ENCODE results near the gene ARHGEF1.
"Not testable (repeated sequence)": the region's sequence is repeated elsewhere in the genome, so short reads cannot be mapped to it uniquely, and the experiment has no call there.

The ARHGEF1 gene

DNA sequence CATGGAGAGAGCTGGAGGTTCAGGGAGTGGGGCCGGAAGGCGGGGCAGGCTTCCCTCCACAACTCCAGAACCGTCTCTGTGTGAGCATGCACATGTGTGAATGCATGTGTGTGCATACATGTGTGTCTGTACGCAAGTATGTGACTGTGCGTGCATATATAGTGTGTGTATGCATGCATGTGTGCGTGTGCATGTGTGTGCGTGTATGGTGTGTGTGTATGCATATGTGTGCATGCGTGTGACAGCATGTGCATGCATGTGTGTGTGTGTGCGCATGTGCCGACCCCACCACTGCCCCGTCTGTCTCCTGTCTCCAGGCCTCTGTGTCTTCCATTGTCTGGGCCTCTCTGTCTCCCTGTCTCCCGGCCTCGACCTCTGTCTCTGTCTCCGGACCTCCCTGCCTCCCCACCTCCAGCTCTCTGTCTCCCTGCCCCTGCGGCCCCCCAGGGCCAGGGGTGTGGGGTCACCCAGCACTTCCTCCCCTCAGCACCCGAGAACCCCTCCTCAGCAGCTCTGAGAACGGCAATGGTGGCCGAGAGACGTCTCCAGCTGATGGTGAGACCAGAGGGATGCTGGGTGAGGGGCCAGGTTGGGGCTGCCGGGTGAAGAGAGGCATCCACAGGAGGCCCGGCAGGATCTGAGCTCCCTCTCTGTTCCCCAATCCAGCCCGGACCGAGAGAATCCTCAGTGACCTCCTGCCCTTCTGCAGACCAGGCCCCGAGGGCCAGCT lies 22.5 kb downstream of the ARHGEF1 start:
- no peak for DNase-seq (ENCODE audit: low read depth)

DNA sequence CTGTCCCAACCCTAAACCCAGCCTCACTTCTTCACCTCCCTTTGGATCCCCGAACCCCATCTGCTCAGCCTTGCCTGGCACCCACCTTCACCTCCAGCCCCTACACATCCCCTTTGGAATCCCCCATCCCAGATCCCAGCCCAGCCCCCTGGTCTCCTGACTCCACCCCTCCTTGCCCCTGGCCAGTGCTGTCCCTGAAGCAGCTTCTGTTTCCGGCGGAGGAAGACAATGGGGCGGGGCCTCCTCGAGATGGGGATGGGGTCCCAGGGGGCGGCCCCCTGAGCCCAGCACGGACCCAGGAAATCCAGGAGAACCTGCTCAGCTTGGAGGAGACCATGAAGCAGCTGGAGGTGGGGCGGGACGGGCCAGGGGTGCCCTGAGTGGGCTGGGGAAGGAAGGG lies 23.3 kb downstream of the ARHGEF1 start:
- no peak for DNase-seq (ENCODE audit: low read depth)

DNA sequence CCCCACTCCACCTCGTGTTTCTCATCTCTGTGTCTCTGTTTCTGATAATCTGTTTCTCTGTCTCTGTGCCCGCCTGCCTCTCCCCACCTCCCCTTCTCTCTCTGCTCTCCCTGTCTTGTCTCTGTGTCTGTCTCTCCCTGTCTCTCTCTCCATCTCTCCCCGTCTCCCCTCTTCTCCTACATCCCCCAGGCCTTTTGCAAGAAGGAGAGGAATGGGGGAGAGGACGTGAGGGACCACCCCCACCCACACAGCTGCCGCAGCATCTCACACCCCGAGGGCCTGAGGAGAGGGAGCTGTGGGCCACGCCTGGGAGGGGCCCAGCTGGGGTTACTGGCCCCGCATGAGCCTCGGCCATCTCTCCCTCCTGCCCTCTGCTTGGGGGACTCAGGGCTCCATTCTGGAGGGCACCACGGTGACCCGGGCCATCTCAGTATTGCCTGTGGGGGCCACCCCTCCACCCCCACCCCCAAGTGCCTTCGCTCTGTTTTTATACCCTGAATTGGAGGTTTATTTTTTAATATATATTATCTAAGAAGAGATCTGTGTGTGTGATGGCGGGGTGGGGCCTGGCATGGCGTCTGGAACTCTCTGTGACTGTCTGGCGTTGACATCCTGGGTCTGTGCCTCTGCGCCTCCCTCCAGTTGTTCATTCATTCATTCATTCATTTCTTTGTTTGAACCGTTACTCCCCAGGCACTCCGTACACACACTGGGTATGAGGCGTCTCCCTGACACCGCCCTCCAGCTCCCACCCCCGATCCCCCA lies 24.1 kb downstream of the ARHGEF1 start:
- DNase-seq (ENCODE audit: low read depth) = no peak

DNA sequence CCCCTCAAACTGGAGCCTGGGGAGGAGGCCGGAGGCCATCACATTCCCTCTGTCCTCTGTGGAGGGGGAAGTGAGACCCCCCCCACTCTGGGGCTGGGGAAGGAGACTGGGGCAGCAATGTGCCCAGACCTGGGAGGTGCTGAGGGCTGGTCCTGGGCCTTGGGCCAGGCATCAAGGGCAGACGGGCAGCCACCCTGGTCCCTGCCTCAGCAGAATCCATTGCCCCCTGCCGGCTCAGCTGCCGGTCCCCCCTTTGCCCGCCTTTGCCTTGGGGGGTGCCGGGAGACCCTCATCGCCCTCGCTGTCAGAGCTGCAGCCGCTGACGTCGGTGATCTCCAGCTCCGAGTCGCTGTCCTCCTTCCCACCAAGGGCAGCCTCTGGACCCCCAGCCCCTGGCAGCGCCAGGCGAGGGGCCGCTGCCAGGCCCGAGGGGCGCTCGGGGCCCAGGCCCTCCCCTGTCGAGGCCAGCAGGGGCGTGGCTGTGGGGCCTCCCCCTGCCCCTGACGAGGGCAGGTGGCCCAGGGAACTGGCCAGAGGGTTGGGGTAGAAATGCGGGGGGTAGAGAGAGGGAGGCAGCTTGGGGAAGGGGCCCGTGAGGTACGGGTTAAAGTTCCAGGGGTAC lies 25.1 kb downstream of the ARHGEF1 start:
- no peak for DNase-seq (ENCODE audit: low read depth)

DNA sequence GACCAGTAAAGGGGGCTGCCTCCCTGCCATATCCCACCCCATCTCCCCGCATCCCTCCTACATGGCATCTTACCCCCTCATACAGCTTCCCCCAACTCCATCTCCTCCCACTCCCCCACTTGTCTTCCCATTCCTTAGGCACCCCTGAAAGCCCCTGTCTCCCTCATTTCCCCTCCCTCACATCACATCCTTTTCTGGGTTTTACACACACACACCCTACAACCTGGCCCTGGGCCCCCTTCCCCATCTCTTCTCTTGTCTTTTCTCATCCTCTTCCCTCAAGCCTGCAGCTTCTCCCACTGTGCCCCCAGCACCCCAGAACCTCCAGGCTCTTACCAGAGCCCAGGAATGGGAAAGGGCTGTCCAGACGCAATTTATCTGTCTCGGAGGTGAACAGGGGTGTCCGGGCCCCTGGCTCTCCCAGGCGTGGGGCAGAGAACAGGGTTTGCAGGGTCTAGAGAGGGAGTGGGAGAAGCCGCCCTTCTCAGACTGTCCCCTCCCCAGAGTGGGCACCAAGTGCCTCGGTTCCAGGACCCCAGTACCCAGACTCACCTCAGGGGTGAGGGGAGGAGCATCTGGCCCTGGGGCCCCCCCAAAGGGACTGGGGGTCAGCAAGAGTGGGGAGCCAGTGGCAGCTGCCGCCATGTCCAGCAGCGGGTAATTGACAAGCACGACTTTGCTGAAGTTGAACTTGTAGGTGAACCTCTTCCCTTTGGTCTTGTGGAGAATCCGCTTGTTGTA lies 25.9 kb downstream of the ARHGEF1 start:
- no peak for DNase-seq (ENCODE audit: low read depth)

DNA sequence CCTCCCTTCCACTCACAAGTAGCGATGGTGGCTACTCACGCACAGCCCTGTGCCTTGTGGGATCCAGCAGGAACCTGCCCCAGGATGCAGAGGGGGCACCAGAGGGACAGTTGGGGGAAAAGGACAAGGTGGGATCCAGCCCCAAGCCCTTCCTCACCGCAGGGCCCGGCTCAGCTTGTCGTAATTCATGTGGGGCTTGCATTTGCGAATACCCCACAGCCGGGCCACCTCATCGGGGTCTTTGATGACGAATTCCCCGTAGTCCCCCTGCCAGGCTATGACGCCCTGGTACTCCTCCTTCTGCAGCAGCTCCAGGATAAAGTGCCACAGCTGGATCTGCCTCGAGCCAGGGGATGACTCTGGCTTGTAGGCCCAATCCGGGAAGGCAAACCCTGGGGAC lies 26.7 kb downstream of the ARHGEF1 start:
- DNase-seq (ENCODE audit: low read depth) = no peak

DNA sequence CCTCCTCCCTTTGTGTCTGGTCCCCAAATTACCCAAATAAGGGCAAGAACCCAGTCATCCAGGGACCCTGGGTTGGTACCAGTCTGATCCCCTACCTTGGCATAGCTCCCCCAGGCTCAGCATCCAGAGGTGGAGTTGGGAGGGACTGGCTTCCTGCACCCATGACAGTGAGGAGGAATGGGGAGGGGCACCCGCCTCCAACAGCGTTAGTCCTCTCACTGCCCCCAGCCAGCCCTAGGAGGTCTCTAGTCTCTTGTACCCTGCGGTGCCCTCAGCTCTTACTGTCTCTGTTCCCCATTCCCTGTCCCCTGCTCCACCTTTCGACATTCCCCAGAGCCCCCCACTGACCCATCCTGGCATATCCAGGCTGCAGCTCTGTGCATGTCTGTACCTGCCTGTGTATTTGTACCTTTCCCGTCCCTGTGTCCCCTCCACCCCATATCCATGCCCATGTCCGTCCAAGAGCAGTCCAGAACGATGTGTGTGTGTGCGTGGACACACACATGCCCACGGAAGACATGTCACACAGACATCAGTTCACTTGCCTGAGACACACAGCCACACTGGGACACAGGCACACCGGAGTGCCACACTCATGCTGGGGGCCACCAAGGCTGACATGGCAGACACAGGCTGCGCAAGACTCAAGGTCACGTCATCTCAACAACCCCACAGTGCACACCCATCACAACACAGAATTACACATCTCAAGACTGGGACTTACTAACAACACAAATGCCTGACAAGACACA lies 27.4 kb downstream of the ARHGEF1 start:
- no peak for DNase-seq (ENCODE audit: low read depth)

DNA sequence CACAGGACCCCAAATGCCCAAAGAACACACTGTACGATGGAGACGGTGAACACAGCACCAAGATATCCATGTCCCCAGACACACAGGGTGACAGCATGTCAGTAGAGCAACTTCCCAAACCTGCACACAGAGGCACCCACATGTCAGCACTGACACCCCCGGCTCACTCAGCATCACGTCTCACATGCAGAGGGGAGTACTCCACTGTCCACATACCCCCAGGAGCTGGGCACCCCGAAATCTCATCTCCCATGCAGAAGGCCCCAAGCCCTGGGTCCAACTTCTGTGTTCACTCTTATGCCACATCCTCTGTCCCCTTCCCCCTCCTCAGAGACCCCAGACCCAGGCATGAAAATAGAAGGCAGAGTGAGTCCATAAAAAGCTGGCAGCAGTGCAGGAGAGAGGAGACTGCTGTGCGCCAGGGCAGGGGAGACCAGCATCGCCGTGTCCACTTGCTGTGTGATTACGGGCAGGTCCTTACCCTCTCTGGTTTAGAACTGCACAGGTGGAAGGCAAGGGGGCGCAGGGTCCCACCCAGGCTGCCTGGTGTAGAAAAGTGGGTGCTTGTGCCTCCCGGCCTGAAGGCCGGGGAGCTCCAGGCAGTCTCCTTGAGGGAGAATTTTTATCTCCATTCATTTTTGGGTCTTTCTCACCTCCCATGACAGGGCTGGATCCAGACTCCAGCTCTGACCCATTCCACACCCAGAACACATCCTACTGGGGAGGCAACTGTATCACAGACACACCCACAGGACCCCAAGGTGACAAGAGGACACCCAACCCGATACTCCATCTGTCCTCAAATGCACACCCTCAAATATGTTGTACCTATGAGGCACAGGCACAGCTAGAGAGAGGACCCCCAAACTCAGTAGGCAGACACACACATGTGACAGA lies 28.3 kb downstream of the ARHGEF1 start:
- no peak for DNase-seq (ENCODE audit: low read depth)

DNA sequence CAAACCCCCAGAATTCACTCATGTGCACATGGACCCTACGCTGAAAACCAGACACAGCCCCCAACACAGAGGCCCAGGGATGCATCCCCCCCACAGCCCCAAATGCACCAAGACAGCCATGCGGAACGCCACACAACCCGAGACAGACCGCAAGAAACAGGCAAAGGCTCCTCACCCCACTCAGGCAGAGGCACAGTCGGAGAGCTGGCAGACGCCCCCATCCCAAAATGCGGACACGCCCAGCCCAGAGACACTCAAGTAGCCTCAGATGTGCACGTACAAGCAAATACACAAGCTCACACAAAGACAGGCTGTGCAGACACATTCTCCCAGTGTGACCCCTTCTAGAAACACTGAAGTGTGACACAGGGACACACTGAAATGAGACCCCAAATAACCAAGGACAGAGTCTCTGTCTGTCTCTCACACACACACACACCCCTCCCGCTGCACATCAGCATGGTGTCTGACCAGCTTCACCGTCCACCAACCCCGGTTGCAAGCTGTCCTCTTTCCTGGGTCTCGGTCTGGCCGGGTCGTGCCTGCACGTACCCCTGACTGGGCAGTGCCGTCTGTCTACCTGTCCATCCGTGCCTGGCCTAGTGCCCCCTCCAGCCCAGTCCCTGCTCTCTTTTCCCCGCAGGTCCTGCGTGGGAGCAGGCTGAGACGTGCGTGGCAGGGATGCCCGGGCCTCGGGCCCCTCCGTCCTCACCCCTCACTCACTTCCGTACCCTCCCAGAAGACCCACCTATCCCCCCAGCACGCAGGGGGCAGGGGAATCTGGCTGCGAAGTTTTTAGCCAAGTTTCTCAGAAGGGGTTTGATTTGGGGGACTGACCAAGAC lies 29.1 kb downstream of the ARHGEF1 start:
- no peak for DNase-seq (ENCODE audit: low read depth)

DNA sequence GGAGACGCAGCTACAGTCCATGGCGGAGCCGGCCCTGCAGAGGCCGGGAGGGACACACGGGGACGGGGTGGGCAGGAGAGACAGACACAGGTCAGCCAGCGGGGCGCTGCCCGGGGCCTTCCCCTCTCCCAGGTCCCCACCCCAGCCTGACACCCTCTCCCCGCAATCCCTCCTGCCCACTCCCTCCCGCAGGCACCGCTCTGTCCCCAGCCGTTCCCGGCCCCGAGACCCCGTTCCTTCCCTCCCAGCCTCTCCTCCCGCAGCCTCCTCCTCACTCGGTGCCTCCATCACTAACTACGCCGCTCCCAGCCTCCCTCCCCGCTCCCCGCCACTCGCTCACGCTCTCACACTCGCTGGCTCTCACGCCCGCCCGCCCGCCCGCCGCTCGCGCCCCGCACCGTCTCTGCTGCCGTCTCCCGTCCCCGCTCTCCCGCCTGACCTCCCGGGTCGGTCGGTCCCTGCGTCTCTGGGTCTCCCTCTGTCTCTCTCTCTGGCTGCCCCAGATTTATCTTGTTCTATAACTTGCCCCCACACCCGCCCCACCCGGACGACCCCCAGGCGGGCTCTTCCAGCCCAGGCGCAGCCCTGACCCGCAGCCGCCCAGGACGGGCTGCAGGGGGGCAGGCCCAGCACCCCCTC lies 30.0 kb downstream of the ARHGEF1 start:
- DNase-seq (ENCODE audit: low read depth) = no peak

DNA sequence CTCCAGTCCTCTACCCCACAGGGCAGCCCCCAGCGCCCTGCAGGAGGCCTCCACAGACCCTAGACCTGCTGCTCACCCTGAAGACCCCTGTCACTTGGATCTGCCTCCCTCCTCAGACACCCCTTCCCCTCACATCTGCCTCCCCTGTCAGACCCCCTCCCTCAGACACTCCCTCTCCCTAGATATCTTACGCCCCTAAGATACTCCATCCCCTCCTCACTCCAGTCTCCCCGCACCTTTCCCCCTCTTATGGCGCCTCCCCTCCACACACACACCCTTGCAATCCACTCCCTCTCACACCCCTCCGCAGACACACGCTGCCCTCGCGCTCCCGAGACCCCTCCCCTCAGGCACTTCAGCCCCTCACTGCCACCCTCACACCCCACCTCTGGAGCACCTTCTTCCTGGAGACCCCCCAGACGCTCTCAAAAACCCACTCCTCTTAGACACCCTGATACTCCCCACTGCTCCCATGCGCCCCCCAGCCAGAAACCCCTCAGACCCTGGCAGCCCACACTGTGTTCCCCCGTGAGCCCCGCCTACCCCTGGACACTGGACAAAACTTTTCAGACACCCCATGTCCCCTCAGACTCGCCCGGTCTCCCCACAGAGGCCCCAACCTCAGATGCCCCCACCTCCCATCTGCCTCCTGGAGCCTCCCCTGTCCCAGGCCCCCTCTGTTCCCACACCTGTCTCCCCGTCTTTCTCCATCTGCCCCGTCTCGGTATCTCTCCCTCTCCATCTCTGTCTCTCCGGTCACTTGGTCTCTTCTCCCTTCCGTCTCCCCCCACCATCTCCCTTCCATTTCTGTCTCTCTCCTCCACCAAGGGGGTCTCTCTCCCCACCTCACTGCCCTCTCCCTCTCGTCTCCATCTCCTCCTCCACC lies 30.8 kb downstream of the ARHGEF1 start:
- DNase-seq (ENCODE audit: low read depth) = no peak

DNA sequence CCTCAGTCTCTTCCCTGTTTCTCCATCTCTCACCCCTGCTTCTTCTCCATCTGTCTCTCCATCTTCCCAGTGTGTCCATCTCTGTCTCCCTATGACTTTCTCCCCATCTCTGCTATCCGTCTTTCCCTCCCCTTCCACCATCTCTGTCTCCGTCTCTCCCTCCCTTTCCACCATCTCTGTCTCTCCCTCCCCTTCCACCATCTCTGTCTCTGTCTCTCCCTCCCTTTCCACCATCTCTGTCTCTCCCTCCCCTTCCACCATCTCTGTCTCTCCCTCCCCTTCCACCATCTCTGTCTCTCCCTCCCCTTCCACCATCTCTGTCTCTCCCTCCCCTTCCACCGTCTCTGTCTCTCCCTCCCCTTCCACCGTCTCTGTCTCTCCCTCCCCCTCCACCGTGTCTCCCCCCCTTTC lies 31.4 kb downstream of the ARHGEF1 start:
- not testable (repeated sequence) for DNase-seq (ENCODE audit: low read depth)

DNA sequence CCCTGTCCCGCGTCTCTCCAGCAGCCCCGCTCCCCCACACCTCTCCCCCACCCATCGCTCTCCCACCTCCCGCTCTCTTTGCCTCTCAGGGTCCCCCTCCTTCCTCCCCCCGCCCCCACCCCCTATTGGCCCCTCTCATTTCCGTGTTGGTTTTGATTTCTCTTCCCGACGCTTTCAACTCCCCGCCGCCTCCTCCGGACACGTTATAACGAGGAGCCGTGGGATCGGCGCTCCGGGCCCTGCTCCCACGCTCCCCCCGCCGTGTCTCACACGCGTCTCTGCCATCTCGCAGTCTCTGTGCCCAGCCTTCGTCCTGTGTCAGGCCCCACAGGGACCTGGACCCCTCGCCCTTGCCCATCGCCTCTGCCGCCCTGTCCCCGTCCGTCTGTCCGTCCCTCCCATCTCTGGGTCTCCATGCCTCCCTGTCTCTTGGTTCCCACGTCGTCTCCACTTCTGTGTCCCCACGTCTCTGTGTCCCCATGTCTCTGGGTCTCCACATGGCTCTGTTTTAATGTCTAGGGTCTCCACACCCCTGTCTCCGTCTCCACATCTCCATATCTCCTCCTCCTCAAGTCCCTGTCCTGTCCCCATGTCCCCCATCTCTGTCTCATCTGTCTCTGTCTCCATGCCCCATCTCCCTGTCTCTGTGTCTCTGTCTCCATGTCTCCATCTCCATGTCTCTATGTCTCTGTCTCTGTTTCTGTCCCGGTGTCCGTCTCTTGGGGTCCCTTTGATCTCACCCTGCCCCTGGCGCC lies 32.2 kb downstream of the ARHGEF1 start:
- DNase-seq (ENCODE audit: low read depth) = no peak

DNA sequence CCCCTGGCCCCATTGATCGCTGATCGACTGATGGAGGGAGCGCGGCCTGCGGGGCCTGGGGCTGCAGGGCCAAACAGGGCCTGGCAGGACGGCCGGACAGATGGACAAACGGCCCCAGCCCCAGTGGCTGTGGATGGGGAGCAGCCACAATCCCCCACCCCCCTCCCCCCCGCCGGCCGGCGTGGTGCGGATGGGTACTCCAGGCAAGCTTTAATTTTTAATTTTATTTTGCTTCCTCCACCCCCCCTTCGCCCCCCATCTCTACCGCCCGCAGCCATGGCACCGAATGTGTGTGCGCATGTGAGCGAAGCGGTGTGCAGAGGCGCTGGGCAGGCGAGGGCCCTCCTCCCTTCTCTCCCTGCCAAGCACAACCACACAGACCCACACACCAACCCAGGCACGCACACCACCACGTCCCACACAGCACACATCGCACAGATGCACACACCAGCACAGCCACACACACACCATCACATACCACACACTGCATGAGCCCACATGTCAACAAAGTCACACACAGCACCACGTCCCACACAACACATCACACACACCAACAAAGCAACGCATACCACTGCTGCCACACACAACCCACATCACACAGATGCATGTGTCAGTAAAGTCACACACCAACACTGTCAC lies 32.9 kb downstream of the ARHGEF1 start:
- no peak for DNase-seq (ENCODE audit: low read depth)

DNA sequence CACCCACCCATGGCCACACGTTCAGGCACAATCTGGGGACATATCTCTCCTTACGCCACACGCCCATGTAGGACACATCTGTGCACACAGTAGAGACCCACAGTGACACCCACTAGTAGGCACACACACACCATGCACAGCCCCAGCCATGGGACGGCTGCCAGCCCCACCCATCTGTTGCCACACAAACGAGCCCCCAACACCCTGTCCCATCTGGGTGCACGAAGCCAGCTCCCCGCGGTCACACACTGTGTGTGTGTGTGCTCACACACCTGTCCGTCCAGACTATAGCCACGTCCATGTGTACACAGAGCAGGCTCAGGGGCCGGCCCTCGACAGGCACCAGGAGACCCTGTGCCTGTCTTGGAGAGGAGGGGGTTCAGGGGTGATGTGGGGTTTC lies 34.7 kb downstream of the ARHGEF1 start:
- DNase-seq (ENCODE audit: low read depth) = no peak

DNA sequence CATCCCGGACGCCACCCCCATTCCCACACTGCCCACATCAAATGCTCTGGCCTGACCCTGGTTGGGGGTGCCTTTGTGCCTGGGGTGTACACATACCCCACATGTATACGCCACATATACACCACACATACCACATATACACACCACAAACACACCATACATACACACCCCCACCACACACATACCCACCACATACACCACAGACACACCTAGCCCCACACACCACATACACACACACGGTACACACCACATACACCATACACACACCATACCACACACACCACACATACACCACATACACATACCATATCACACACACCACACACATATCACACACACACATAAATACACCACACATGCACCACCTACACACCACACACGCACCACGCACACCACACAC lies 35.1 kb downstream of the ARHGEF1 start:
- no peak for DNase-seq (ENCODE audit: low read depth)

DNA sequence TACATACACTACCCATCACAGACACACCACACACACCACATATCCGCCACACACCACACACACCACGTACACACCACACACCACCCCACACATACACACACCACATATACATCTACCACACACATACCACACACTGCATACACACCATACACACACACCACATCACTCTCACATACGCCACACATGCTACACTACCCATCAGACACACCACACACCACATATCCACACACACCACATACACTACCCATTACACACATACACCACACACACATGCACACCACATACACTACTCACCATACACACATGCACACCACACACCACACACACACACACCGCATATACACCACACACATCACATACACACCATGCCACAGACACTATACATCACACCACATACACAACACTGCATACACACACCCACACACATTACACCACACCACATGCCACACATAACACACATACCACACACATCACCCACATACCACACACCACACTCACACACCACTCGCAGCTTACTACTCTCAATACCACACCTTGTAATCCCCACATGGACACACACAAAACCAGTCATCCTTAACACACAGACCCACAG lies 35.8 kb downstream of the ARHGEF1 start:
- DNase-seq (ENCODE audit: low read depth) = no peak
